K562 (cell line): ENCODE data around the gene DCTN1. TPM values are rescaled to one million over a fixed set of nuclear protein-coding genes. Genes with fewer than 3 reads are reported as not detected.

Experiments used
- ATAC-seq: fragments of 200-7000 bp; cut with Tn5 transposase; 3 replicates; pipeline ENCODE4 v1.9.1; 2020; ENCODE audit warnings: moderate library complexity
- BruUV-seq: library from RNA; stranded (reverse); fragments of 400-500 nt; replicated peaks from 2 replicates; lab custom pipeline; 2021; lab: Mats Ljungman, UMichigan
- CTCF ChIA-PET: fragments of 300-600 bp; formaldehyde crosslinking; extraction: SDS; loops from one replicate; lab custom pipeline; 2021; ENCODE audit warnings: low intra/inter-chr PET ratio; lab: Yijun Ruan, JAX
- POLR2A ChIA-PET: fragments of 300-600, 350-650 bp; sonication (Branson Sonifier 250); formaldehyde crosslinking; extraction: SDS; loops from one replicate; lab custom pipeline; 2021; ENCODE audit warnings: antibody characterized with exemption, inconsistent platforms; lab: Yijun Ruan, JAX
- DNase-seq, 4 experiments: peaks; one replicate each; pipeline versions ENCODE4 v3.0.0 to v3.0.0-alpha.2; 2011 to 2018; ENCODE audit warnings: low spot score in 3 of 4, mixed read lengths in 3 of 4; ENCODE audit errors: extremely low read depth in 1 of 4
- FAIRE-seq: peaks from 2 replicates; lab custom pipeline; 2011; peaks lifted over from hg19 to GRCh38; lab: Jason Lieb, UNC
- H2AFZ ChIP-seq: 2 replicates; pipeline ENCODE4 v1.6.0; 2011; ENCODE audit warnings: low read depth, low read length, control low read depth, inconsistent platforms
- H3K27ac ChIP-seq: fragments of 200-600 bp; 3 replicates; pipeline ENCODE4 v1.8.0; 2011; ENCODE audit warnings: low read depth, mild to moderate bottlenecking, control low read depth, inconsistent platforms, low read length, moderate library complexity, mixed read lengths; ENCODE audit errors: extremely low read depth
- H3K27me3 ChIP-seq, 2 experiments: fragments of 300-600 bp in 1 of 2; 2 replicates in 1 of 2; 3 replicates in 1 of 2; pipeline versions ENCODE4 v1.6.0 to v1.8.0; 2011; ENCODE audit warnings: inconsistent platforms in 2 of 2, low read length in 2 of 2, mild to moderate bottlenecking in 1 of 2, mixed read lengths in 1 of 2, moderate library complexity in 1 of 2; ENCODE audit not compliant: control insufficient read depth in 2 of 2, insufficient read depth in 2 of 2
- H3K36me3 ChIP-seq: fragments of 300-600 bp; 3 replicates; pipeline ENCODE4 v1.8.0; 2011; ENCODE audit warnings: mild to moderate bottlenecking, low read length, inconsistent platforms; ENCODE audit not compliant: control insufficient read depth, insufficient read depth
- H3K4me1 ChIP-seq, 2 experiments: fragments of 200-600 bp in 1 of 2; replicated peaks in 1 of 2; 2 replicates in 1 of 2; 3 replicates in 1 of 2; pipeline versions ENCODE4 v1.5.1 to v1.8.0; 2011; ENCODE audit warnings: inconsistent platforms in 2 of 2, low read length in 2 of 2, mild to moderate bottlenecking in 1 of 2, mixed read lengths in 1 of 2, moderate library complexity in 1 of 2; ENCODE audit not compliant: control insufficient read depth in 2 of 2, insufficient read depth in 2 of 2
- H3K4me2 ChIP-seq: 2 replicates; pipeline ENCODE4 v1.6.1; 2011; ENCODE audit warnings: low read length, control low read depth, inconsistent platforms, mixed read lengths; ENCODE audit not compliant: insufficient read depth
- H3K4me3 ChIP-seq: fragments of 200-600 bp; sonication (generic), shearing (Covaris generic); 2 replicates; pipeline ENCODE4 v1.5.1; 2016; ENCODE audit warnings: control low read depth, inconsistent platforms
- H3K79me2 ChIP-seq: fragments of 200-600 bp; 3 replicates; pipeline ENCODE4 v1.8.0; 2011; ENCODE audit warnings: low read length, inconsistent platforms; ENCODE audit not compliant: control insufficient read depth, insufficient read depth
- H3K9ac ChIP-seq, 2 experiments: 2 replicates each; pipeline versions ENCODE4 v1.6.0 to v1.6.1; 2011; ENCODE audit warnings: low read depth in 2 of 2, low read length in 2 of 2, control low read depth in 1 of 2, inconsistent platforms in 1 of 2, mild to moderate bottlenecking in 1 of 2, mixed read lengths in 1 of 2; ENCODE audit not compliant: insufficient read depth in 1 of 2
- H3K9me1 ChIP-seq: one replicate; pipeline ENCODE4 v1.6.0; 2011; ENCODE audit warnings: inconsistent platforms, mild to moderate bottlenecking, low read length, moderate library complexity; ENCODE audit not compliant: control insufficient read depth, insufficient read depth
- H3K9me3 ChIP-seq: replicated peaks from 2 replicates; pipeline ENCODE4 v1.5.1; 2011; ENCODE audit warnings: low read depth, low read length, inconsistent platforms; ENCODE audit not compliant: control insufficient read depth, insufficient read depth
- H4K20me1 ChIP-seq: replicated peaks from 2 replicates; pipeline ENCODE4 v1.6.1; 2011; ENCODE audit warnings: low read length, inconsistent platforms, mixed read lengths; ENCODE audit not compliant: control insufficient read depth, insufficient read depth
- CEBPZ ChIP-seq: fragments of 150-350 bp; IDR thresholded peaks from 2 replicates; pipeline ENCODE4 v1.6.1; 2014; ENCODE audit warnings: low read depth, mild to moderate bottlenecking, low read length, borderline replicate concordance
- PCBP2 ChIP-seq: fragments of 200-400 bp; formaldehyde crosslinking; IDR thresholded peaks from 2 replicates; pipeline ENCODE4 v1.6.1; 2018; ENCODE audit warnings: low read length, low read depth, mild to moderate bottlenecking, moderate library complexity; ENCODE audit not compliant: poor library complexity, severe bottlenecking
- TEAD4 ChIP-seq, 2 experiments: sonication (generic) in 1 of 2; formaldehyde crosslinking in 1 of 2; IDR thresholded peaks; 2 replicates each; pipeline versions ENCODE4 v1.6.1 to v1.8.0; 2012 to 2022; ENCODE audit warnings: borderline replicate concordance in 1 of 2, inconsistent platforms in 1 of 2, low read length in 1 of 2, mild to moderate bottlenecking in 1 of 2, missing genetic modification reagents in 1 of 2
- ZNF507 ChIP-seq: conservative IDR thresholded peaks from 2 replicates; pipeline ENCODE4 v1.6.1; 2017; ENCODE audit warnings: missing genetic modification characterization, missing compliant biosample characterization
- ZNF830 ChIP-seq: fragments of 250-450 bp; sonication (Bioruptor Pico); IDR thresholded peaks from 2 replicates; pipeline ENCODE4 v1.5.0; 2021; ENCODE audit warnings: mild to moderate bottlenecking
- WGBS: fragments of 100-300 bp; shearing (Covaris generic); methylation state at CpG from one replicate; pipeline ENCODE4 v1.1.6; 2016; ENCODE audit warnings: low coverage, mixed read lengths; ENCODE audit not compliant: insufficient coverage; ENCODE audit errors: missing lambda C conversion rate; 5-methylcytosine and 5-hydroxymethylcytosine counted together
- in situ Hi-C: fragments of 300-500 bp; cut with MboI; formaldehyde crosslinking; loops from 4 replicates; pipeline ENCODE4 v1.15.0; 2018; ENCODE audit warnings: inconsistent platforms, mixed read lengths
- intact Hi-C: fragments of 100-400 bp; cut with micrococcal nuclease; formaldehyde crosslinking; loops from 2 replicates; pipeline ENCODE4 v1.14.2; 2022
- polyA plus RNA-seq, 8 experiments: library from polyadenylated mRNA; depleted of rRNA in 4 of 8; stranded (reverse) in 5 of 8; unstranded in 3 of 8; fragments of >200 nt; fragmentation: Nextera tagmentation in 2 of 8; fragmentation: Illumina TruSeq in 1 of 8; extraction: Ambion mirVana in 2 of 8; extraction: Trizol in 1 of 8; gene quantifications; 2 replicates each; pipeline versions ENCODE4 v1.2.1 to v1.2.3, GENCODE V29; 2011 to 2014; ENCODE audit warnings: inconsistent platforms in 1 of 8, missing spikeins in 1 of 8
- total RNA-seq, 7 experiments: library from RNA; depleted of rRNA in 6 of 7; stranded (reverse); fragments of >200 nt in 6 of 7; fragmentation: Illumina TruSeq in 2 of 7; extraction: Trizol in 2 of 7; gene quantifications; 2 replicates each; pipeline versions ENCODE4 v1.2.1 to v1.2.3, GENCODE V29; 2011 to 2021; ENCODE audit warnings: low replicate concordance in 1 of 7

DCTN1 gene
- total and polyA plus RNA-seq, 9 of the 15 experiments (the other 6 are each of a cell fraction or from before 2014, with no cell fraction given), result 23.9 to 71.7 (median 45.0) TPM

GRCh38 chr2:74421221-74421870, 41.2 kb upstream of the DCTN1 start, which contains the start of the genes C2orf81 and WDR54:
TSS of gene C2orf81 (minus strand) at chr2:74421619. CDS start at chr2:74421560, 59 bp downstream.
TSS of gene WDR54 (plus strand) at chr2:74421730. CDS start at chr2:74422154, 424 bp downstream.
- ChIA-PET POLR2A (interaction anchor here (0.6 to 1.6 kb wide), 4 partner anchors 26 to 51 kb away, joined by 3 to 4 read pairs (median 3); partner anchors contain the start of gene MRPL53), CTCF (no interaction called here)
- H3K4me1 ChIP-seq, result peaks cover 5 to 25% of the 10 kb centered on the region in 2 experiments; a peak in 3 of 5 replicates
- peaks cover 4 to 12% of the 10 kb centered on the region in 2 experiments; a peak in 3 of 5 replicates for H3K27me3 ChIP-seq
- in situ Hi-C loops, result no loop called here
- no peaks in the 10 kb centered on the region for H3K9me3 ChIP-seq
- H3K79me2 ChIP-seq, result no peaks in the 10 kb centered on the region
- H3K36me3 ChIP-seq, result no peaks in the 10 kb centered on the region
- no peaks in the 10 kb centered on the region for H4K20me1 ChIP-seq
- intact Hi-C loops, result loop anchor here (5.0 kb wide), 1 partner anchor 166 kb away; no protein-coding TSS in a partner anchor
- H2AFZ ChIP-seq, result peak within 1 kb of the TSS; percentile 98
- DNase-seq, result peak; percentile 90 to 97 (median 94)
- H3K9me1 ChIP-seq, result no peaks in the 10 kb centered on the region
- under 1% methylated on average over 57 of the region's 57 CpGs for WGBS
- peak; percentile 71 for FAIRE-seq
- BruUV-seq, result no TSS peak
- H3K27ac ChIP-seq, result no peak within 1 kb of the TSS; the same call in 2 of the 3 replicates
- ATAC-seq, result peak; percentile 94
- peak within 1 kb of the TSS; percentile 53 for H3K4me3 ChIP-seq
- H3K9ac ChIP-seq, result peak within 1 kb of the TSS; percentile 34 to 74; a peak in 3 of 4 replicates
- peak within 1 kb of the TSS; percentile 89 for H3K4me2 ChIP-seq
- TF ChIP-seq ZNF507 (no peak), PCBP2 (no peak), CEBPZ (no peak), ZNF830 (CRISPR knock-in tag) (no peak), TEAD4 (IDR thresholded peaks at IDR 0.05; ENCODE audit: low read length) (no peak), TEAD4 (CRISPR knock-in tag; IDR thresholded peaks at IDR 0.05; ENCODE audit: borderline replicate concordance) (no peak)
